ENCODE data around the gene CARD19.

CARD19 gene, protein sequence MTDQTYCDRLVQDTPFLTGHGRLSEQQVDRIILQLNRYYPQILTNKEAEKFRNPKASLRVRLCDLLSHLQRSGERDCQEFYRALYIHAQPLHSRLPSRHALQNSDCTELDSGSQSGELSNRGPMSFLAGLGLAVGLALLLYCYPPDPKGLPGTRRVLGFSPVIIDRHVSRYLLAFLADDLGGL

DNA sequence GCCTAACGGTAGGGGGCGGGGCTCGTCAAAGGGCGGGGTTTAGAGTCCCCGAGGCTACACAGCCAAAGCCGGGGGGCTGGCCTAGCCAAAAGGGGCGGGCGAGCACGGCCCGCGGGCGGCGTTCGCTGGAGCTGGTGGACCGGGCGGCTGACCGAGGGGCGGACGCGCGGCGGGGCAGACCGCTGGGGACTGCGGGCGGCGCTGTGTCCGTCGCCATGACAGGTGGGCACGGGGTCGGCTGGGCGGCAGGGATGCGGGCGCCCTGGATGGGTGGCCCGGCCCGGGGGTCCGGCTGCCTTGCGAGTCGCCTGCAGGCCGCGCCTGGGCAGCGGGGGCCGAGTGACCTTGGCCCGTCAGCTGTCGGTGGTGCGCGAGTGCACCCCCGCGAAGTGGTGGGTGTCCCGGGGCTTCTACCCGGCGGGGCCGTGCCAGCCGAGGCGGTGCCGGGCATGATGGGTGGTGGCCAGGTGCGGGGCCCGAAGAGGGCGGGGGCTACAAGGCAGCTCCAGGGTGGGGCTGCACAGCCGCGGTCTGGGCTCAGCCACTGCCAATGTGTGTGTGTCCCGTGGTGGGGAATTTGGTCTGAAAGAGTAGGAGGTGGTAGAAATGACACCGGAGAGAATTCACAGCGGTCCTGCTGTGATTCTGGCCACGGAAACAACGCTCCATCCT lies at the start of gene CARD19:
Gene CARD19 (plus strand): TSS at position 87 of the 672 bp plus-strand sequence. CDS start 129 bp downstream, at position 216.
- DNase-seq (ENCODE audit: low spot score) = peak; percentile 43

DNA sequence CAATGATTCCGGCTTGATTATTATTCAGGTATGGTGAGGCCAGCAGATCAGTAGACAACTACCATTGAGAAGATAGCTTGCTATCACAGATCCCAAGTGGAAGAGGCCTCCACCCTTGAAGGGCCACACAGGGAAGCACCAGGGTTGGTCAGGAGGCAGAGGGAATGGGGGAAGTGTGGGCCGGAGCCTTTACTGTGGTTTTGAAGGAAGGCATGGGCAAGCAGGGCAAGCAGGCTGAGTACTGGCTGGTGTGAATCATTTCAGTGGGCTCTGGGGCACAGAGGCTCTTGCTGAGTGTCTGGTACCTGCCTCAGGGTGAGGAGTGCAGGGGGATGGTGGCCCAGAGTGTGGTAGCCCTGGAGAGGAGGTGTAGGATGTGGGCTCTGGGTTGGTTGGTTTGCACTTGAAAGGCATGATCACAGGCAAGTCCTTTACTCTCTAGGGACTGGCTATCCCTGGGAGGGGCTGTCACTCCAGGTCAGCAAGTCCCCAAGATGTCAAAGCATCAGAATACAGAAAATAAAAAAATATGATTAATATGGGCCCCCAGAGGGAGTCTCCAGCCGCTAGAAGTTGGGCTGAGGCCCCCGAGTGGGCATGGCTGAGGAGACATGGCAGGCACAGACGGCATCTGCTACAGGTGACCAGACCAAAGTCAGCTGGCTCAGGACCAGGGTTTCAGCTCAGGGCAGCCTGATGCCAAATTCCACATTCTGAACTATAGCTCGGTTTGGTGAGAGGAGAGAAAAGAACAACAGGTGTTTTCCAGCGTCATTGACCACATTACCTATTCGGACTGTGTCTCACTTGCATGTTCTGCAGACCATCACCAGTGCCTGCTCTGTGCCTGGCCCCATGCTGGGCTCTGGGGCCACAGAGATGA lies 47.2 kb upstream of the CARD19 start:
- no peak for DNase-seq (ENCODE audit: low spot score)

DNA sequence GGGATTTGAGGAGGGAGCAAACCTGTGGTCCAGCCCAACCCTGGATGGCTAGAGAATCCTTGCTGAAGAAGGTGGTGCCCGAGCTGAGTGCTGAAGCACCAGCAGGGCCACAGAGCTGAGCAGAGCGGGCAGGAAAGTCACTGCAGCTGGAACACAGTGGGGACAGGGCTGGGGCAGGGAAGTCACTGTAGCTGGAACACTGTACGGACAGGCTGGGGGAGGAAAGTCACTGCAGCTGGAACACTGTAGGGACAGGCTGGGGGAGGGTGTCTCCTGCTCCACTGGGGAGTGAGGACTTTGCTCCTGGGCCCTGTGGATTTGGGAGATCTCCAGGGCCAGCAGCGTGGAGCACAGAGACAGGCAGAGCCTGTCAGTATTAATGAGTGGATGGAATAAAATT lies 46.5 kb upstream of the CARD19 start:
- no peak for DNase-seq (ENCODE audit: low spot score)

DNA sequence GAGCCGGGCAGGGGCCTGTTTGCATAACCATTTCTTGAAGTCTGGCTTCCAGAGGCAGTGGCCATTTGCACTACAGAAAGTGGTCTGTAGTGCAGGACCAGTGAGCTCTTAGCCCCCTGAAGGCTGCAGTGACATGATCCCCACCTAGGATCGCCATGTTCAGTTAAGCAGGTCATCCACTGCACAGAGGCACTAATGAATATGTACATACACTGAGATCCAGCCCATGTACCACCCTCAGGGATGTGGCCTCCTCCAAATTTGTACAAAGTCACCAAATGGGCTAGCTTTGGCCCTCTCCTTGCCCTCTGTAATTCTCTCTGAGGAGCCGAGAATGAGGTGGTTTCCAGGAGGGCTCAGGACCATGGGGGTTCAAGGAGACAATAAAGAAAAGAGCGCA lies 45.8 kb upstream of the CARD19 start:
- no peak for DNase-seq (ENCODE audit: low spot score)

DNA sequence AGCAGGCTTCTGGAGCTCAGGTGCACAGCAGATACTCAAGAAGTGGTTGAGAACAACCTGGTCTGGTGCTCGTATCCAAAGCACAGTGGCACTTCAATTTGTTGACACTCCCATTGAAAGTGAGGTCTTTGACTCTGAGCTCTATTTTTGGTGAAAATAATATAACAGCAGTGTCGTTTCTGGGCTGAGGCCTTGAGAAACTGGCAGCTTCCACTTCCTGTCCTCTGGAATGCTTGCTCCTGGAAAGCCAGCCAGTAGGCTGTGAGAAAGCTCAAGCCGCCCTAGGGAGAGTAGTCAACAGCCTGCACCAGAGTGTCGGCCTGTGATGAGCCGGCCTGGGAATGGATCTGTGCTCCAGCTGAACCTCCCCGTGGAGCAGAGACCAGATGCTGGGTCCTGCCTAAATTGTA lies 44.3 kb upstream of the CARD19 start:
- peak; percentile 64 for DNase-seq (ENCODE audit: low spot score)

DNA sequence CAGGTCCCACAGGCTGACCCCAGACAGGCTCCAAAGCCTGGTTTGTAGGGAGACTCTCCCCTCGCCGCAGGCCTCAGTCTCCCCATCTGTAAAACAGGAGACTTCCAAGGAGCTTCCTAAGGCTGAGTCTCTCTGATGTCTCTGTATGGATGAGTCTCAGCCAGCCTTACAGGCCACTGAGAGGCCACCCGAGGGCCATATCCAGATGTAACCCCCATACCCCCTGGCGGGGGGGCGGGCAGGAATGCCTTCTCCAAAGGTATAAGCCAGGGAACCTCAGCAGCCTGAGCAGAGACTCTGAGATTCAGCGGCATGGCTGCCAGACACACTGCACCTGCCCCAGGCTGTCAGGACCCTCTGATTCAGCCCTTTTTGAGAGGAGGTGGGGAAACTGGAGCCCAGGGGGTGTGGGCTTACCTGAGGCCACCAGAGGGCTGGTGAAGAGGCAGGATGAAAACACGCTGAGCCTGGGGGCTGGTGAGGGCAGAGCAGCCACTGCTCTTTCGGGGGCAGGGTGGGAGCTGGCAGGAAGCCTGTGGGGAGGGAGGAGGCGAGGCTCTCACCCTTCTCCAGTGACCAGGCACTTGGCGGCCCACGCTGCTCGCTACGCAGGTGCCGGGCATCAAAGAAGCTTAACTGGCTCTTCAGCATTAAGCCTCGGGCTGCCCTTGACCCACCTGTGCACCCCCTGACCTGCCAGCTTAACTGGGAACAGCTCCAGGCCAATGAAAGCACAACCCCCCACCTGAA lies 43.1 kb upstream of the CARD19 start:
- no peak for DNase-seq (ENCODE audit: low spot score)

DNA sequence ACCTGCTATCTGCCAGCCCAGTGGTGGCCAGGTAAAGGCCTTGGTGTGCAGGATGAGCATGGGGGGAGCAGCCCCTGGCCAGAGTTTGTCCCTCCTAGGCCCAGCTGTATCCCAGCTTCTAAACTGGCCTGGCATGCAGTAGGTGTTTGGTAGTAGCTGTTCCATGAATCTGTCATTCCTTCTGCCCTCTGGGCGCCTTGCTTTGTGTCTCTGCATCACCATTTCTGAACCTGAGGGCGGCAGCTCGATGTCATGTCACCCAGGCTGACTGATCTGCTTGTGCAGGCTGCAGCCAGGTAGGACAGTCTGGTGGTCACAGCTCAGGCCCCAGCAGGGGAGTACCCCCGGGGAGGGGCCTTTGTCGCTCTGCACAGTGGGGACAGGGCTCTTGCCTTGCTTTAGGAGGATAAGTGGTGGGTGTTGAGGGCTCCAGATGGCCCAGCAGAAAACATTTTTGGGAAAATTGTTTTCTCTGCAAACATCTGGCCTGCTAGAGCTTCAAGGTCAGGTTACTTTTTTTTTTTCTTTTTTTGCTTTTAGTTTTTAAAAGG lies 42.2 kb upstream of the CARD19 start:
- no peak for DNase-seq (ENCODE audit: low spot score)

DNA sequence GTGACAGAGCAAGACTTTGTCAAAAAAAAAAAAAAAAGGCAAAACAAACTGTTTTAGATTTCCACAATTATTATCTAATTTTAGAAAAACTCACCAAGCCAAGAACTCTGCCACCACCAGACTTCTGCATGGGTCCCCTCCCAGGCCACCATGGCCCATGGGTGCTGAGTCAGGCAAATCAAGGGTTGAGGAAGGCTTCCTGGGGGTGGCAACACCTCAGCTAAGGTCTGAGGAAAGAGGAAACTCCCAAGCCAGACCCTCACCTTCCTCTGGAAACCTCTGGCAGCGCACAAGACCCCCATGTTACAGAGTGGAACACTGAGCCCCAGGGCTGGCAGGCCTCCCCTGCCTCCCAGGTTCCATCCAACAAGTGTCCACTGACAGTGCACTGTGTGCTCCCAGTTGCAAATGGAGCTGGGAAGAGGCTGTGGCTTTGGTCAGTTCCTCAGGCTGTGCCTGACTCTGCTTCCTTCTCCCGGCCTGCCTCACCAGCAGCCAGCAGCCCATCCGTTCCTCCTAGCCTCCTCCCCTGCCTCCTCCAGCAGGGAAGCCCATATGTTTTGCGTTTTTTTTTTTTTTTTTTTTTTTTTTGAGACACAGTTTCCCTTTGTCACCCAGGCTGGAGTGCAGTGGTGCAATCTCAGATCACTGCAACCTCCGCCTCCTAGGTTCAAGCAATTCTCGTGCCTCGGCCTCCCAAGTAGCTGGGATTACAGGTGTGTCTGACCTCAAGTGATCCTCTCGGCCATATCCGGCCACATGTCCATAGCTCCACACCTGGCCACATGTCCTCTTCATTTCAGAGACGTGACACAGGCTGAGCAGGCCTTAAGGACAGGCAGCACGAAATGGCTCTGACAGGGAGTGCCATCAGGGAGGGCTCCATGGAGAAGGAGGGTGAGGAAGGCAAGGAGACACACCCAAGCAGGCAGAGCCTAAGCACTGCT lies 41.0 kb upstream of the CARD19 start:
- no peak for DNase-seq (ENCODE audit: low spot score)

DNA sequence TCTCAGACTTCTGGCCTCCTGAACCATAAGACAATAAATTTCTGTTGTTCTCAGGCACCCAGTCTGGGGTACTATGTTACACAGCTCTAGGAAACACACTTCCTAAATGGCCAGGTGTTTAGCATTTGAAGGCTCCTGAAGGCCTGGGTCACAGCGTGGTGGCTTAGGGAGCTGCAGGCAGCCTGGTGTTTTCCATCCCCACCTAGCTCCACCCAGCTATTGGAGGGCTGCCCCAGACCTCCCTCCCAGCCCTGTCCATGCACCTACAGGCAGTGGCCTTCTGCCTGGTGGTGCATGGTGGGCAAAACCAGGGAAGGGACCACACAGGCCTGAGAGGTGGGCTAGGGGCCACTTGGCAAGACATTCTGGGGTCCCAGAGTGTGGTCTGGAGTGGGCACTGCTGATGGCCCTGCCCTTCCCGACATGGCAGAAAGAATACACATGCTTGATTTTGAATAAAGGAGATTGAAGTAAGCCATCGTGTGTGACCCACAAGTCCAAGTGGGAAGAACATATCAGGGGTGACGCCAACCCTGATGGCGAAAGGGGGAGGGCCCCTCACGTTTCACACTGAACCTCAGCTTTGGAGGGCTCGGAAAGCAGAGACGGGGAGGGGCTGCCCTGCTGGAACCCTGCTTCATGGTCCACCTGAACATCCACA lies 38.8 kb upstream of the CARD19 start:
- no peak for DNase-seq (ENCODE audit: low spot score)

DNA sequence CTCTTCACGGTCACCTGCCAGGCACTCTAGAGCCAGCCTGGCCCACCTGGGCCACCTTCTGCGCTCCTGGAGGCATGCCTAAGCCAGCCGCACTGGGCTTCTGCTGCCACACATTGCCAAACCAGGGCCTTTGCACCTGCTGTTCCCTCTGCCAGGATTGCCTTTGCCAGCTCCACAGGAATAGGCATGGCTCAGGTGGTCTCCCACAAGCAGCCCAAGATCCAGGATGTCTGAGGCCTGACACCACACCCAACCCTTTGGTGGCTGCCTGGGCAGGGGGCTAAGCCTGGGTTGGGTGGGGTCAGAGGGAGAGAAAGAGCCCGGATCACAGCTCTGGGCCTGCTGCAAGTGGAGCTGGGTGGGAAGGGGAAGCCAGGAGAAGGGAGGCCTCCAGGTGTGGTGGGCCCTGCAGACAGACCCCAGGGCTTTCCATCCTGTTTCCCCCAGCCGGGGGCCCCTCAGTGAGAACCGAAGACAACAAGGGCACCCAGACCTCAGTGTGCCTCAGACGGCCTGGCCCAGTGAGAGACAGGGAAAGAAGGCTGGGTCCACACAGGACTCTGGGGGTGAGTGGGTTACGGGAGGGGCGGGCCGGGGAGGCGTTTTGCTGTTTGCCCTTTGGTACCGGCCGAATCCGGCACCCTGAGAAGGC lies 38.2 kb upstream of the CARD19 start:
- no peak for DNase-seq (ENCODE audit: low spot score)

DNA sequence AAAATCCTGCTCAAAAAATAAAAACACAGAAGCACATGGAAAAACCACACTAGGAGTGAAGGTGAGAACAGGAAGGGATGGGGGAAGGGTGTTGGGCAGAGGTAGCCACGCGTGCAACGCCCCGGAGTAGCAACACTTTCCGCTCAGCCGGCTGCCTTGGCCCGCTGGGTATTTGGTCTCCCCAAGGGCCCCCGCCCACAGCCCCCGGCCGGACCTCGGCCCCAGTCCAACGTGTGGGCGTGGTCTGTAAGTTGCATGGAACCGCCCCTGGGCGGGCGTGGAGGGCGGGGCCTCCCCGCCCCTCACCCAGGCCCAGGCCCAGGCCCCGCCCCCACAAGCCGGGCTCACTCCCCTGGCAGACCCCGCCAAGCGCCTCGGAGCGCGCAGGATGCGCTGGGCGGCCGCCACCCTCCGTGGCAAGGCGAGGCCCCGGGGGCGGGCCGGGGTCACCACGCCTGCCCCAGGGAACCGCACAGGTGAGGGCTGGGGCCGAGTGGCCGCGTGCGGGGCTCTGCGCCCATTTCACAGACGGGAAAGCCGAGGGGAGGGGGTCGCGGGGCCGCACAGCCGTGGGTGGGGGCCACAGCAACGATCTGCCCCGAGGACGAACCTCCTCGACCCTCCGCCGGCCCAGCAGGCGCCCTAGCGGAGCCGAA lies 37.5 kb upstream of the CARD19 start, which contains the start of gene SUSD3:
Gene SUSD3 (plus strand): TSS at position 347 of the 656 bp plus-strand sequence. CDS start 42 bp downstream, at position 389.
- peak; percentile 60 for DNase-seq (ENCODE audit: low spot score)

DNA sequence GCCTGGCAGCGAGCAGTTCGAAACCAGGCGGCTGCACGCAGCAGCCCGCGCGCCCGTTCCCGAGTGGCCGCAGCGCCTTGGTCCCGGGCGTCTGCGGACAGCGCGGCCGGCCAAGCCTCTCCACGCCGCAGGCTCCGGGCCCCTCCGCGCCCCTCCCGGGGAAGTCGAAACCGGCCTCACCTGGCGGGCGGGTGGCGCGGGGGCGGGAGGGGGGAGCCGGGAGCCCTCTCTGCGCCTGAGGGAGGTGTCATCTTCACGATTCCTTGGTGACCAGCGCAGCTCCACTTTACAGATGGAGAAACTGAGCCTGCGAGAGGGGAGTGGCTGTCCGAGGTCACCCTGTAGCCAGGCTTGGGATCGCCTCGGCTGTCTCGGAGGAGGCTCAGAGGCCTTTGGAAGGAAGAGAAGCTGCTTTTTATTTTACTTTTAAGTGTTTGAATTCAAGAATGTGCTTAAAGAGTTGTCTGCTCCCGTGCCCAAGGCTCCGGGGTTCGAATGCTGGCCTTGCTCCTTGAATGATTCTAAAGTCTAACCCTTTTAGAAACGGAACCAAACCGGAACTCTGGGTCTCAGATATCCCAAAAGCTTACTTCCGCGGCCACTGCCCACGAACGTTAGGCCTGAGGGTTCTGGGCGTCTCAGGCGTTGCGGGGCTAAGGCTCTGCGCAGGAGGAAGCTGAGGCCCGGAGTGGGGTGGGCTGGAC lies 36.9 kb upstream of the CARD19 start:
- no peak for DNase-seq (ENCODE audit: low spot score)

DNA sequence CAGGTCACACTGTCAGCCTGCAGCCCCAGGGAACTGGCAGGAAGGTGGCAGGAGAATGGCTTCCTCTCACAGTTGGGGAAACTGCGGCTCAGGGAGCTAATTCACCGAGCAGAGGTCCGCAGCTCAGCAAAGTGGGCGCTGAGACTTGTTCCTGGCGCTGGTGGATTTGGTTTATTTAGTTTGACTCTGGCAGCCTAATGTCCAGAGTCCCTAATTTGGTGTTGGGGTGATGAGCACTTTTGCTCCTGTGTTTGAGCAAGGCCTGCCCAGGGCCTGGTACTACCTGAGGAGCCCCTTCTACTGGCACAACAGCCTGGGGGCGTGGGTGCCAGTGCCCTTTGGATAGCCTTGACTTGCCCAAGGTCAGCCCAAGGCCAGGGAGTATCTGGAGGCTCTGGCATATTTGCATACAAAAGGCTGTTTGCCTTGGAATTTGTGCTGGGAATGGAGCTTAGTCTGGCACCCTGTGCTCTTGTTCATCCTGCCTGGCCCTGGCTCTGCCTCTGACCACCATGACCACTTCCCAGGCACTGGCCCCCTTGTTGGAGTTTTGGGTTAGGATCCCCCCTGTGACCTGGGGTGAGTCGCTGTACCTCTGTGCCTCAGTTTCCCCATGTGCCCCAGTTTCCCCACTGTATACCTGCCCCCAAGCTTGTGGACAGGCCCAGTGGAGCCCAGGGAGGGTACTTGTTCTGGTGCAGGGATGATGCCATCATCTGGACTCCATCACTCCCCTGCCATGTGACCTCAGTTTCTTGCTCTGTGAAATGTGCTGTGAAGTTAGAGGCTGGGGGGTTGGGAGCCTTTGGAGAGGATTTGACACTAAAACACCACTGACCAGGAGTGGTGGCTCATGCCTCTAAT lies 36.1 kb upstream of the CARD19 start:
- DNase-seq (ENCODE audit: low spot score) = no peak

DNA sequence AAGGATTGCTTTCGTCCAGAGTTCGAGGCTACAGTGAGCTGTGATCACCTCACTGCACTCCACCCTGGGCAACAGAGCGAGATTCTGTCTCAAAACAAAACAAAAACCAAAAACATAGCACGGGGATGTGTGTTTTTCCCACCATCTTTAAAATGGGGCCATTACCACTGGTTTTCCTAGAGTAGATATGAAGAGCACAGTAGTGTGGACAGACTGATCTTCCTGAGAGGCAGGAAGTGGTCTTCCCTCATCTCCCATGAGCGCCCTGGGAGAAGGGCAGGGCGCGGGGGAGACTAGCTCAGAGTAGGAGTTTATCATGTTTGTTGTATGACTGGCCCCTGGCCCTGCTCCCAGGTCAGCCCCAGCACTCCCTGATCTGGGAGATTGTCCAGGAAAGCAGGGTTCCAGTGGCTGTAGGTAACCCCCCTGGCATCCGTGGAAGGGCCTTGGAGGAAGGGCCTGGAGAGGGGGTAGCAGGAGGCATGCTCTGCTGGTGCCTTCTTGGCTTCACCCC lies 35.2 kb upstream of the CARD19 start:
- DNase-seq (ENCODE audit: low spot score) = peak; percentile 82

DNA sequence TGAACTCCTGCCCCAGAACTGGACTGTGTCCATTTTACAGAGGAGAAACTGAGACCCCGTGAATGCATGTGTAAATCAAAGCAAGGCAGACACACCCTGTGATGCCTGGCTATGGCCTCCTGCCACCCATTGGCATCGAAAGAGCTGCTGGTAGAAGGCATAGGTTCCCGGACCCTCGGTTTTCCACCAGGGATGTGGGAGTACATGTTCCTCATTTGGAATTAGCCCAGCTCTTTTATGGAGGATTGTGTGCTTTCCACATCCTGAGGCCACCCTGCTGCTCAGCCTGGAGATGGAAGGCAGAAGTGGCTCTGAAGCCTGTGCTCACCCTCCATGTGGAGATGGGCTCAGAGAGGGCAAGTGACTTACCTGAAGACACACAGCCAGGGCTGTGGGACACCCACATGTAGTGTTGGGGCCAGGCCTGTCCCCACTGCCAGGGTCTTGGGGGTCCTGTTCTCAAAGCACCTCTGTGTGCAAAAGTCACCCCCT lies 34.7 kb upstream of the CARD19 start:
- DNase-seq (ENCODE audit: low spot score) = no peak

DNA sequence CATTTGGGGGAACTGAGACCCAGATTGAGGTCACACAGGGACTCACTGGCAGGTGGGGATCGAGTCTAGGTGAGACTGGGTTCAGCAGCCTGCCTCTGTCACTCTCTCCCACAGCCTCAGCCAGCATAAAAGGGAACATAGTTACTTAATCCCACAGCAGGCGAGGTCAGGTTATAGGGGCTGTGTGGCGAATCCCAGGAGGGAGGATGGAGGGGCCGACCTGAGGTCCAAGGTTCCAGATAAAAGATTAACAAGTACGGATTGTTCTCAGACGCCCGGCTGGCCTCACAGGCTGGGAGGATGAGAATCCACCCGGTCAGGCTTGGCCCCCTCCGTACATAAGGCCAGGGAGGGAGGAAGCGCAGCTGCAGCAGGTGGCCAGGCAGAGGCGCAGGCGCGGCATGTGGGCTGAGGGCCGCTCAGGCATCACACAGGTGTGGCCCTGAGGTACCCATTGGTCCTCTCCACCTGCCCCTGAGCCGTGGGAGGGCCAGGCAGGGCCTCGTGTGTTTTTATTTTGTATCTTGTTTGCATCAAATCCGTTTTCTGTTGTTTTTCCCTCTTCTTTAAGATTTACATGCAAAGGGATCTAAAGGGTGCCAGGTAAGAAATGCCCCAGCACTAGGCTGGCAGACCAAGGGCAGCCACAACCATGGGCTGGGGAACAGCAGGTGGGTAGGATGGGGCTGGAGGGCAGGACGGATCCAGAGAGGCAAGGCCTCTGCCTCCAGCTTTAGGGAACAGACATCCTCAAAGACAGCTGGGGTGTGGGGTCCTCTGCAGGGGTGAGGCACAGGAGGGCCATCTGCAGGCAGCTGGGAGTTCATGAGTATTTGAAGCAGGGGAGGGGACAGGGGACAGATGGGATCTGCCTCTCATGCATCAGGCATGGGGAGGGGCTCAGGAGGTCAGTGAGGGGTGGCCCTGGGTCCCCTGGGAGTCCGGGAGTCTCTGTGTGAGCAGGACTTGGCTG lies 33.9 kb upstream of the CARD19 start:
- DNase-seq (ENCODE audit: low spot score) = no peak

Measured in AG08396 (cell line).